GM18511 (cell line): Measurements from ENCODE around the gene MEP1B.
"Not testable (repeated sequence)": the region's sequence is repeated elsewhere in the genome, so short reads cannot be mapped to it uniquely, and the experiment has no call there.

ENCODE experiments used
- ATAC-seq: cut with Tn5 transposase; IDR thresholded peaks from one replicate; pipeline ENCODE4 v1.9.1; 2021; ENCODE audit warnings: mild to moderate bottlenecking, moderate library complexity; ENCODE audit not compliant: unreplicated experiment

The MEP1B gene

GRCh38 chr18:32189790-32190189, at the start of gene MEP1B:
Gene MEP1B (plus strand): TSS chr18:32190039. CDS start chr18:32190071, 32 bp downstream.
- no peak for ATAC-seq

GRCh38 chr18:32148185-32148870, 41.5 kb upstream of the MEP1B start:
- ATAC-seq: no peak

GRCh38 chr18:32152705-32153448, 37.0 kb upstream of the MEP1B start:
- ATAC-seq: peak; percentile 94

- no peak for ATAC-seq
These were observed 33.0 kb upstream of the MEP1B start for GRCh38 chr18:32156855-32157254.

- no peak for ATAC-seq
These were observed 32.3 kb upstream of the MEP1B start for GRCh38 chr18:32157580-32157979.

- peak; percentile 88 for ATAC-seq
These were observed 31.7 kb upstream of the MEP1B start for GRCh38 chr18:32158108-32158624.

GRCh38 chr18:32158631-32159030, 31.2 kb upstream of the MEP1B start:
- ATAC-seq: not testable (repeated sequence)

- ATAC-seq: no peak
These were observed 29.3 kb upstream of the MEP1B start for GRCh38 chr18:32160547-32160946.

GRCh38 chr18:32167980-32168730, 21.7 kb upstream of the MEP1B start:
- no peak for ATAC-seq

GRCh38 chr18:32173654-32174053, 16.2 kb upstream of the MEP1B start:
- no peak for ATAC-seq

- no peak for ATAC-seq
These were observed 15.1 kb upstream of the MEP1B start for GRCh38 chr18:32174719-32175118.

GRCh38 chr18:32175265-32175664, 14.6 kb upstream of the MEP1B start:
- no peak for ATAC-seq

- not testable (repeated sequence) for ATAC-seq
These were observed 13.1 kb upstream of the MEP1B start for GRCh38 chr18:32176745-32177144.

- ATAC-seq: no peak
These were observed 12.3 kb upstream of the MEP1B start for GRCh38 chr18:32177530-32177929.

- ATAC-seq: no peak
These were observed 6.3 kb upstream of the MEP1B start for GRCh38 chr18:32183503-32183902.

- ATAC-seq: no peak
These were observed 370 bp downstream of the MEP1B start for GRCh38 chr18:32190209-32190608.

- no peak for ATAC-seq
These were observed 6.3 kb downstream of the MEP1B start for GRCh38 chr18:32195881-32196815.

GRCh38 chr18:32200766-32201165, 10.9 kb downstream of the MEP1B start:
- ATAC-seq: no peak

- no peak for ATAC-seq
These were observed 12.3 kb downstream of the MEP1B start for GRCh38 chr18:32201948-32202672.

GRCh38 chr18:32208023-32208422, 18.2 kb downstream of the MEP1B start:
- ATAC-seq: no peak
